Uterus (tissue), 4 donors: ENCODE data around the gene IRAK3. TPM values are rescaled to one million over a fixed set of nuclear protein-coding genes. Genes with fewer than 3 reads are reported as not detected.
"Not testable (repeated sequence)": the region's sequence is repeated elsewhere in the genome, so short reads cannot be mapped to it uniquely, and the experiment has no call there.

ENCODE experiments used
- DNase-seq, 2 donors: peaks; one replicate each; pipeline ENCODE4 v3.0.0-alpha.2; 2019 to 2020
- H3K27ac ChIP-seq, 2 donors: fragments of 200-600 bp; sonication (generic); 1 replicate in 1 of 2; 2 replicates in 1 of 2; pipeline ENCODE4 v1.5.1; 2016 to 2018
- H3K27me3 ChIP-seq, 2 donors: fragments of 200-600 bp; sonication (generic); one replicate each; pipeline ENCODE4 v1.5.1; 2018 to 2019; ENCODE audit warnings: control low read depth in 1 of 2
- H3K36me3 ChIP-seq, 2 donors: fragments of 200-600 bp; sonication (generic); one replicate each; pipeline ENCODE4 v1.5.1; 2019; ENCODE audit warnings: control low read depth in 1 of 2
- H3K4me1 ChIP-seq, 2 donors: fragments of 200-600 bp; sonication (generic); one replicate each; pipeline ENCODE4 v1.5.1; 2018 to 2019; ENCODE audit warnings: control low read depth in 1 of 2
- H3K4me3 ChIP-seq, 2 donors: fragments of 200-600 bp; sonication (generic); 1 replicate in 1 of 2; 2 replicates in 1 of 2; pipeline ENCODE4 v1.5.1; 2018 to 2019; ENCODE audit warnings: mild to moderate bottlenecking in 1 of 2
- H3K9me3 ChIP-seq, 2 donors: fragments of 200-600 bp; sonication (generic); one replicate each; pipeline ENCODE4 v1.5.1; 2019; ENCODE audit warnings: control low read depth in 1 of 2
- POLR2A ChIP-seq, 2 donors: fragments of 450-650 bp; IDR thresholded peaks; one replicate each; pipeline ENCODE4 v1.6.1; 2016; ENCODE audit warnings: antibody characterized with exemption in 2 of 2, mild to moderate bottlenecking in 1 of 2, moderate library complexity in 1 of 2
- intact Hi-C: fragments of 100-400 bp; cut with DNase I; formaldehyde crosslinking; loops from one replicate; pipeline ENCODE4 v1.15.1; 2023; ENCODE audit warnings: low total_unique reads
- total RNA-seq, 4 donors: library from RNA; depleted of rRNA in 3 of 4; stranded (reverse); fragments of >200 nt in 3 of 4; gene quantifications; one replicate each; pipeline versions ENCODE4 v1.1.0 to v1.2.4, GENCODE V29; 2014 to 2023
- TF ChIP-seq, protein P1 (sequence below), 4 experiments: fragments of 200-600 bp in 2 of 4; fragments of 450-650 bp in 2 of 4; sonication (generic) in 2 of 4; IDR thresholded peaks; one replicate each; pipeline ENCODE4 v1.5.1; 2016 to 2019; ENCODE audit warnings: antibody characterized with exemption in 4 of 4, mild to moderate bottlenecking in 2 of 4, moderate library complexity in 1 of 4
- donor health status: DM: yes; HTN: yes; CAD: no.

The IRAK3 gene
- total RNA-seq, 4 donors from 2014 or later = 18.7 to 39.7 (median 24.2) TPM

DNA sequence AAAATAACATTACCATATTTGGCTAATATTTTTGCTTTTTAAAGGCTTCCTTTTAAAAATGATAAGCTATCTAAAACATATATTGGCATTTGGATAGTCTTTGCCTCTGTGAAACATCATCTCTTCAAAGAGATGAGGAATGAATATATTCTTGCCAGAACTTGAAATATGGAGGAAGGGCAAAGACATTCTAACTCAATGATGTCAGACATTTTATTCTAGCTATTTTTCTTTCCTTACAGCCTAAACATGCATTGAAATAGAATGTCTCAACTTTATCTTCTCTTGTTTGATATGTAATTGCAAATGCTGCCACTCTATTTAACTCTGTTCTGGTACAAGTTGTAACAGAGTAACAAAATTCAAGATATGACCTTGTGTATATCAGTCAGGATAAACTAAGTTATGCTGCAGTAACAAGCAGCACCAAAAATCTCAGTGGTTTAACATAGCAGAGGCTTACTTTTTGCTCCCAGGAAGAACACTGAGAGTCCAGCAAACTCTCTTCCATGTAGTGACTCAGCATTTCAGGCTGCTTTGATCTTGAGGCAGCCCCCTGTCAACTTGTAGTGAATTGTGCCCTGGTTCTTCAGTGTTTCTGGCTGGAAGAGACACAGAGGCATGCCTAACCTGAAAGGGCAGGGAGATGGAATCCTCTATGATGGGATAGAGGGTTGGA is 11.0 kb downstream of the IRAK3 start:
- intact Hi-C loops = no loop called here
- TF ChIP-seq, protein P1, sequence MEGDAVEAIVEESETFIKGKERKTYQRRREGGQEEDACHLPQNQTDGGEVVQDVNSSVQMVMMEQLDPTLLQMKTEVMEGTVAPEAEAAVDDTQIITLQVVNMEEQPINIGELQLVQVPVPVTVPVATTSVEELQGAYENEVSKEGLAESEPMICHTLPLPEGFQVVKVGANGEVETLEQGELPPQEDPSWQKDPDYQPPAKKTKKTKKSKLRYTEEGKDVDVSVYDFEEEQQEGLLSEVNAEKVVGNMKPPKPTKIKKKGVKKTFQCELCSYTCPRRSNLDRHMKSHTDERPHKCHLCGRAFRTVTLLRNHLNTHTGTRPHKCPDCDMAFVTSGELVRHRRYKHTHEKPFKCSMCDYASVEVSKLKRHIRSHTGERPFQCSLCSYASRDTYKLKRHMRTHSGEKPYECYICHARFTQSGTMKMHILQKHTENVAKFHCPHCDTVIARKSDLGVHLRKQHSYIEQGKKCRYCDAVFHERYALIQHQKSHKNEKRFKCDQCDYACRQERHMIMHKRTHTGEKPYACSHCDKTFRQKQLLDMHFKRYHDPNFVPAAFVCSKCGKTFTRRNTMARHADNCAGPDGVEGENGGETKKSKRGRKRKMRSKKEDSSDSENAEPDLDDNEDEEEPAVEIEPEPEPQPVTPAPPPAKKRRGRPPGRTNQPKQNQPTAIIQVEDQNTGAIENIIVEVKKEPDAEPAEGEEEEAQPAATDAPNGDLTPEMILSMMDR (IDR thresholded peaks at IDR 0.05) = no peak
- no peak for TF ChIP-seq POLR2A (IDR thresholded peaks at IDR 0.05)
- H3K4me3 ChIP-seq = no peak overlapping the region
- H3K36me3 ChIP-seq = no peaks in the 10 kb centered on the region
- no peaks in the 10 kb centered on the region for H3K27me3 ChIP-seq
- no peaks in the 10 kb centered on the region for H3K9me3 ChIP-seq
- no peaks in the 10 kb centered on the region for H3K4me1 ChIP-seq
- no peak overlapping the region for H3K27ac ChIP-seq
- DNase-seq = no peak

DNA sequence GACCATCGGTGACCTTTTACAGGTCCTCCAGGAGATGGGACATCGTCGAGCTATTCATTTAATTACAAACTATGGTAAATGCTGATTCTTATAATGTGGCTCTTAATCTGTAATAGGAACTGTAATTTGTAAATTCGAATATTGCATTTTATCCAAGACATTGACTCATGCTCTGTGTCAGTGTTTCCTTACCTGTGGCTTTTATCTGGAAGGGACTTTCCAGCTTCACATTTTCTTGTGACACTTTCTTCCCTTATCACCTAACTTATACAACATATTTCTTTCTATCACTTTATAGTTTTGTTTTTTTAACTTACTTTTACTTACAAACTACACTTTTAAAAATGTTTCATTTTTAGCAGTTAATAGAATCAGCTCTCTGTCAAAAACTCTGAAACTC is 14.8 kb downstream of the IRAK3 start:
- TF ChIP-seq, protein P1 (IDR thresholded peaks at IDR 0.05) = no peak
- no peak for TF ChIP-seq POLR2A (IDR thresholded peaks at IDR 0.05)
- no peak for DNase-seq
- Histone ChIP-seq H3K27me3 (no peaks in the 10 kb centered on the region), H3K4me3 (no peak overlapping the region), H3K9me3 (no peaks in the 10 kb centered on the region), H3K4me1 (no peaks in the 10 kb centered on the region), H3K27ac (no peak overlapping the region), H3K36me3 (no peaks in the 10 kb centered on the region)
- intact Hi-C loops = no loop called here

DNA sequence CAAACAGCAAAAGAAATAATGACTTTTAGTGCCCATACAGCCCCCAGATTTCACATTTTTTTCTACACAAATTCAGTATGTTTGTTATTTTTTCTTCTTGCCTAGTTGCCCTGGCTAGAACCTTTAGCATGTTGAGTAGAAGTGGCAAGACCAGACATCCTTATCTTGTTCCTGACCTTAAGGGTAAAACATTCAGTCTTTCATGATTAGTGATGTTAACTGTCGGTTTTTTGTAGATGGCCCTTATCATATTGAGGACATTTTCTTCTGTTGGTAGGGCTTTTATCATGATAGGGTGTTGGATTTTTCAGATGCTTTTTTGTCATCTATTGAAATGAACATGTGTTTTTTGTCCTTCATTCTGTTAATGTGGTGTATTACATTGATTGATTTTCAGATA is 17.1 kb downstream of the IRAK3 start:
- Histone ChIP-seq H3K9me3 (no peaks in the 10 kb centered on the region), H3K36me3 (no peaks in the 10 kb centered on the region), H3K27ac (no peak overlapping the region), H3K4me3 (no peak overlapping the region), H3K4me1 (no peaks in the 10 kb centered on the region), H3K27me3 (no peaks in the 10 kb centered on the region)
- DNase-seq = no peak
- intact Hi-C loops = no loop called here
- no peak for TF ChIP-seq POLR2A (IDR thresholded peaks at IDR 0.05)
- TF ChIP-seq, protein P1 (IDR thresholded peaks at IDR 0.05) = no peak

DNA sequence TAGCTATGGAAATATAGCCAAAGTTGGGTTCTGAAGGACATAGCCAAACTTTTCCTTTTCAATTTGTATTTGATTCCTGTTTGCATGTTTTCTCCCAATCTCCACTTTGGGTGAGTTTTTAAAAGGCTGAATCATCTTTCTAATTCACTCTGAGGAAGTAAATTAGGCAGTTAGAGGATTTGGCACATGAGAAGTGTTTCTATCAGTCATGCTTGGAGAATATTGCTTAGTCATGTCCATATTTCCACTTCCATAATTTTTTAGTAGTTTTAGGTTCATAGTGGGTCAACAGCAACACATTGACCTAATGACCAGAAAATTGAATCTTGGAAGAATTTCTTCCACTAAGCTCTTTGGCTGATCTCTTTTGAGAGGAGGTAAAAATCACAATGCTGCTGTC is 21.8 kb downstream of the IRAK3 start:
- intact Hi-C loops = no loop called here

DNA sequence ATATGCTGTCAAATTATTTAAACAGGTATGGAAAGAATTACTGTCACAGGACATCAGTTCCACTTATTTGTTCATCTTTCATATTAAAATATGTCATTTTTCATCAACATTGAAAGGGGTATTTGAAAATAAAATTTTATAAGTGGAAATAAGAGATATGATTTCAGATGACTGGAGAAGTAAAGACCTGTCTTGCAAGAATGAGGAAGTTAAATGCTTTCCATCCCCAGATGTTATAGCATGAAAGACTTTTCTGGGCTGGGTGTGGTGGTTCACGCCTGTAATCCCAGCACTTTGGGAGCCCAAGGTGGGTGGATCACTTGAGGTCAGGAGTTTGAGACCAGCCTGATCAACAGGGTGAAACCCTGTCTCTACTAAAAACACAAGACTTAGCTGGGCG is 22.6 kb downstream of the IRAK3 start:
- intact Hi-C loops, DNase-seq, H3K4me3 ChIP-seq: not testable (repeated sequence)

More for the DNA sequence above, 21.8 kb downstream of the IRAK3 start:
- DNase-seq = no peak
- H3K4me1 ChIP-seq = no peaks in the 10 kb centered on the region
- no peaks in the 10 kb centered on the region for H3K27me3 ChIP-seq
- H3K36me3 ChIP-seq = no peaks in the 10 kb centered on the region
- no peak for TF ChIP-seq POLR2A (IDR thresholded peaks at IDR 0.05)
- TF ChIP-seq, protein P1 (IDR thresholded peaks at IDR 0.05) = no peak
- no peak overlapping the region for H3K4me3 ChIP-seq
- H3K27ac ChIP-seq = no peak overlapping the region
- no peaks in the 10 kb centered on the region for H3K9me3 ChIP-seq

DNA sequence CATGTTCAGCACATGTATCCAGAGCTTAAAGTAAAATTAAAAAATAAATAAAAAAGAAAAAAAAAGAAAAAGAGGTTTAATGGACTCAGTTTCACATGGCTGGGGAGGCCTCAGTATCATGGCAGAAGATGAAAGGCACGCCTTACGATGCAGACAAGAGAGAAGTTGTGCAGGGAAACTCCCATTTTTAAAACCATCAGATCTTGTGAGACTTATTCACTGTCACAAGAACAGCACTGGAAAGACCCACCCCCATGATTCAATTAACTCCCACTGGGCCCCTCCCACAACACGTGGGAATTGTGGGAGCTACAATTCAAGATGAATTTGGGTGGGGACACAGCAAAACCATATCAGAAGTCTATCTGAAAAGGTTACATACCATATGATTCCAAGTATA is 24.0 kb downstream of the IRAK3 start:
- H3K4me1 ChIP-seq, H3K27ac ChIP-seq, H3K4me3 ChIP-seq, H3K27me3 ChIP-seq, DNase-seq, H3K9me3 ChIP-seq, intact Hi-C loops, H3K36me3 ChIP-seq: not testable (repeated sequence)

More for the DNA sequence above, 22.6 kb downstream of the IRAK3 start:
- not testable (repeated sequence) for H3K4me1 ChIP-seq, H3K27ac ChIP-seq, H3K27me3 ChIP-seq, H3K9me3 ChIP-seq, H3K36me3 ChIP-seq
